GM21390 (cell line): ENCODE results near the gene USF1.
"Not testable (repeated sequence)": the region's sequence is repeated elsewhere in the genome, so short reads cannot be mapped to it uniquely, and the experiment has no call there.

ENCODE experiments used
- ATAC-seq: cut with Tn5 transposase; IDR thresholded peaks from one replicate; pipeline ENCODE4 v1.9.1; 2021; ENCODE audit not compliant: unreplicated experiment

Gene USF1

DNA sequence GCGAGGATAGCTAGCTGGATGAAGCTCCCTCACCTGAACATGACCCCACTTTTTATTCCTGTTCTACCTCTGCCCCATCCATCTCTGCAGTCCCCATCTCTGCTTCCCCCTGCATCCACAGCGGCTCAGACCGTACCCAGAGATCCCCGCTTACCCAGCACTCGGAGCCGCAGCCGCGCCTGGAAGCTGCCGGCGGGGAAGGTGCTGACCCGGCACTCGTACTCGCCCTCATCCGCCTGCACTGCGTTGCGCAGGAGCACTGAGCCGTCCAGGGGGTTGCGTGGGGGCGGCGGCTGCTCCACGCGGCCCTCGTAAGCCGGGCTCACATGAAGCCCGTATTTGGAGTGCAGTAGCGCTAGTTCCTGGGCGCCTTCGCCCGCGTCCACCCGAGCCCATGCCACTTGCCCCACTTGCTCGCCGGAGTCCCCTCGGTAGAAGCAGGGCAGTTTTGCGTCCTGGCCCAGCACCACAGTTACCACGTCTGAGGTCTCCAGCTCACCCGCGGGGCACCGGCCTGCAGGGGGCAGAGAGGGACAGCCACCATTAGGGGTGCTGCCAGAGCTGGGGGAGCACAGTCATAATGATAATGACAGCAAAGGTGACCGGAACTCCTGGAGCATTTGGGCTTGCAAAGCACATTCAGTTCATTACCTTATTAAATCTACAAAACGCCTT, 33.8 kb upstream of the USF1 start:
- ATAC-seq = no peak

DNA sequence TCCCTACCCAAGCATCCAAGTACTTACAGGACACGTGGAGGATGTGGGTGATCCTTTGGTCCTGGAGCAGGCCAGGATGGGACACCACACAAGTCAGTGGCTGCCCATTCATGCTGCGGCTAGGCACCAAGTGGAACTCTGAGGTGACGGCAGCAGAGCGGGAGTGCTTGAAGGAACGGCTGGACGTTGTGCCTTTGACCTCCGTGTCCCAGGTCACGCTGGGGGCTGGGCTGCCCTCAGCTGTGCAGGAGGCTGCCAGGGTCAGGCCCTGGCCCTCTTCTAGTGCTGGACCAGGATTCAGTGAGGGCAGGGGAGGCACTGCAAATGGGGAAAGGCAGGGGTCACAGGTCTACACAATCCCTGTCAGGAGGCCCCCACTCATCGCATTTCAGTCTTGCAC, 31.6 kb upstream of the USF1 start:
- ATAC-seq = no peak

DNA sequence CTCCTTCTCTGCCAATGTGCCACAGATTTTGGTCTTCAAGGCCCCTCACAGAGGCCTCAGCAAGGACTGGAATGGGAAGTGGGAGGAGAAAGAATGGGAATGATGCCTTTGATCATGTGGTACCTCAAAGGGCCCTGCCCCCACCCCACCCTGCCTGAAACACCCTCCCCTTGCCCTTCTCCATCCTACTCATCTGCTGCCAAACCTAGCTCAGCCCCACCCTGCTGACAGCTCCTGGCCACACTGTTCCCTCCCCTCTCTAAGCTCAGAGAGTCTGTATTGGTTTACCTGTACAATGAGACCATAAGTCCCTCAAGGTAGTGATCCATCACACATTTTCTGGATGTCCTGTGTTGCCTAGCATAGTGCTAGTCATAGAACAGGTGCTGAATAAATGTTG, 30.6 kb upstream of the USF1 start:
- no peak for ATAC-seq

DNA sequence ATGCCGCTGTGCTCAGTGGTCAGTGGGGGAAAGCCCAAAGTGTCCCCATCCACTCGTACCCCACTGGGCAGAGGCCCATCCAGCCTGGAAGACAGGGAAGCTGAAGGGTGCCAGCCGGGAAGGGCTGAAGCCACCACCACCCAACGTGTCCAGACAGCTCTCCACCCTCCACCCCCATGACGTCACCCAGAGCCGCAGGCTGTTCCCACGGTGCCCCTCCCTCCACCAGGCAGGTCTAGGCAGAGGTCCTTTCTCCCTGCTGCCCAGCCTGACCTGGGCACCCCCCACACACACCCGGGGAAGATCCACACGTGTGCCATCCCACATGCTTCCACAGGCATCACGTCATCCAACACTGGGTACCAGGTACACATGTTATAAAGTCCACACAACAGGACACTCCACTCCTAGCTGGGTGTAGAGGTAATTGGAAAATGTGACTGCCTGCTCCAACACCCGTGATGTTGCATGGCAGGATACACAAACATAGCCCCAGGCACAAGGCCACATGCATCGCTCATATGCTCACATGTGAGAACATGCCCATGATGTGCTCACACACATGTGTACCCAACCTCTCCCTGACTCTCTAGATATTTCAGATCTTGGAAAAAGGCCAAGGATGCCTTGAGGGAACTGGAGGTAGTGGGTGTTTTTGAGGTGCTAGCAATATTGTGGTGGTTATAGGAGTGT, 29.0 kb upstream of the USF1 start:
- ATAC-seq = no peak

- no peak for ATAC-seq
These were observed 27.8 kb upstream of the USF1 start for GRCh38 chr1:161073474-161074121.

- no peak for ATAC-seq
These were observed 27.1 kb upstream of the USF1 start for GRCh38 chr1:161072751-161073449.

DNA sequence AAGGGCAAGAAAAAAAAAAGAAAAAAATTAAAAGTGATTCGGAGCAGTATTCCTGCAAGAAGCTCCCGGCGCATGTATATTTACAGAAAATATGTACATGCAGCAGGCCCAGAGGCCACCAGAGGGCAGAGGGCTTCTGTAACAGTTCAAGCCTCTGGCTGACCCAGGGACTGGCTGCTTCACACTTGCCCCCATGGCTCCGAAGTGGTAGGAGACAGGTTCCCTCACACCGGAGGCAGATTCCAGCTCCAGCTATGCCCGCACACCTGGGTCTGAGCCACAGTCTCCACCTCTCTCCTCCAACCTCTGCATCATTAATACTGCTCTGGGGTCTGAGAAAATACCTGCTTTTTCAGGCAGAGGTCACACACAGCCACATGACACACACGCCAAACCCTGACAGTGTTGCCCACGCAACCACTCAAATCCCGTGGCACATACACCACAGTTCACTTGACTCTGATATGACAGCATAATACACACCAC, 26.2 kb upstream of the USF1 start:
- no peak for ATAC-seq

DNA sequence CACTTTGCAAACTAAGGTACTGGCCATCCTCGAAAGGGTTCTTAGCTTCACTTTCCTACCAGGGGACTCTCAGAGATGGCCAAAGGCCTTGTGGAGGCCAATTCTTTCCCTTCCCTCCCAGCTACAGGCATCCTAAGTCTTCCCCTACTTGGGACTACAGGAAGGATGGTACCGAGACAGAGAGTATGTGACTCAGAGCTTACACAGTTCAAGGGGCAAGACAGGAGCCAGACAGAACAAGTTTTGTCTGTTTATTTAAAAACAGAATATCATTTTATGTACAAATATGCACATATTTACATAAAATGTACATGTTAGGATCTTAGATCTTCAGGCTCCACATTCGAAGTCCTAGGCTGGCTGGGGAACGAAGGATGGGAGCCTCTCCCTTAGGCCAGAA, 25.0 kb upstream of the USF1 start:
- ATAC-seq = no peak

GRCh38 chr1:161069731-161070270, 24.0 kb upstream of the USF1 start, which contains the start of gene ARHGAP30:
Gene ARHGAP30 (minus strand): TSS chr1:161069891. CDS start chr1:161069624, 267 bp downstream.
- ATAC-seq = peak; percentile 81

DNA sequence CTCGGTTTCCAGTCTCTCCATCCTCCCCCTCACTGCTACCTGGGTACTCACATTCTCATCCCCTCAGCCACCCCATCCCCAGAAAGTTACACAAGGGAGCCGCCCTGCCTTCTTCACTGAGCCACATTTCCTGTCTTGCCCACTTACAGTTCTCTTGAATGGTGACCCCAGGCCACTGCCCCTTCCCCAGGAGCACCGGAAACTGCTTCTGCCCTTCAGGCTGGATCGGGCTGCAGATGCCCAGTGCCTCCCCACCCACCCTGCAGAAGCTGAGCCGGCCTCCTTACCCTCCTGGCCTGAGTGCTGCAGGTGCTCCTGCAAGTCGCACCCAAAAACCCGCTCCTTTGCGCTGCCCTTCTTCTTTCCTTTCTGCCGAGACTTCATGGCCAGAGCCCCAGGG, 23.5 kb upstream of the USF1 start:
- ATAC-seq = no peak

DNA sequence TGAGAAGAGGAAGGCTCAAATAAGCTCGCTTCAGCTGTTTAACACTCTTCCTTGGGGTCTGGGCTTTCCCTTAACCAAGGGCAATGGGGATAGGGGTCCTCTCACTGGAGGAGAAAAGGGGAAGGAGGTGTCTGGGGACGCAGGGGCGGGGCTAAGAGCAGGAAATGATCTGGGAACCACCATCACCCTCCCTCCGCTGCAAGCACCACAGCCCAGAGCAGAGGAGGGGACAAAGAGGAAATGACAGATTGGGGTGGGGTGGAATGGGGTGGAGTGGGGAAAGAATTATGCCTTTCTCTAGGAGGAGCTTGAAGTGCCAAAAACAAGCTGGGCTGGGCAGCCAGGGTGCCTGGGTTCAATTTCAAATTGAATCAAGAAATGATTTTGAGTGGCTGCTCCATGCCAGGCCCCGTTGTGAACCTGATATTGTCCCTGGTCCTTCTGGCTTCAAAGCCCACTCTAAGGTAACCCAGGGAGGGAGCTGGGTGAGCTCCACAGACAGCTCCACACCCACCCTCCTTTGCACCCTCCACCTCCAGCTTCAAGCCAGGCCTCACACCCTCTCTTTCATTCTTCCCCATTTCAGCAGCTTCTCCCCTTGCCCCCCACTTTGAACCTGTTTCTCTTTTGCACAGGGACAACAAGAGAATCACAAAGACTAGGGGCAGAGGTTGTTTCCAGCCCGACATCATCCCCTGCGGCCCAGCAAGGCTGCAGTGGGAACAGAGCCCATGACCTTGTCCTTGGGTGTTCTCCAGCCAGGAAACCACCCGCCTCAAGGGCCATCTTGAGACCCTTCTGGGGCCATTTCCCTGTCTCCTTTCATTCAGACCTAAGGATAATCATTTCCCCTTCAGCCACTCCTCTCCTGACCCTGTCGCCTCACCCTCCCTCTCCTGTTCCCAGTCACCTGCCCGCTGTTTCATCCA, 22.8 kb upstream of the USF1 start:
- peak; percentile 57 for ATAC-seq

DNA sequence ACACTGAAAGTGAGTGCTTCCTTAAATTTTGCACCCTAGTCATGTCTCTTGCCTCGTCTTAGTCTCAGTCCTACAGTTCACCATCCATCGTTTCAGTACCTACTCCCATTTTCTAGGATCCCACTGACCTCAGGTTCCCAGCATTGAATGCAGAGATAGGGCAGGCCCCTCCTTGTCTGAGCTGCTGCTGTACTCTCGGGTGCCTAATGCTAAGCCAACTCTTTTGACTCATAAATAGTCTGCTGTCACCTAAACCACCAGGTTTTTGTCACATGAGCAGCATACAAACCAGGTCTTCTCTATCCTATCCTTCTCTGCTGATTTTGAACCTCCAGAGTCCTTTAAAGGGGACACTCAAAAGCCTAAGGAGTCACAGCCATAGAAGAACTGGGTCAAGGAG, 20.9 kb upstream of the USF1 start:
- ATAC-seq = no peak

DNA sequence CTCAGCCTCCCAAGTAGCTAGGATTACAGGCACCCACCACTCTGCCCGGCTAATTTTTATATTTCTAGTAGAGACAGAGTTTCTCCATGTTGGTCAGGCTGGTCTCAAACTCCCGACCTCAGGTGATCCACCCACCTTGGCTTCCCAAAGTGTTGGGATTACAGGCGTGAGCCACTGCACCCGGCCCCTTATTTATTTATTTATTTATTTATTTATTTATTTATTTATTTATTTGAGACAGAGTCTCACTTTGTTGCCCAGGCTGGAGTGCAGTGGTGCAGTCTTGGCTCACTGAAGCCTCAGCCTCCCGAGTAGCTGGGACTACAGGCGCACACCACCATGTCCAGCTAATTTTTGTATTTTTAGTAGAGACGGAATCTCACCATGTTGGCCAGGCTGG, 19.9 kb upstream of the USF1 start:
- ATAC-seq = not testable (repeated sequence)

- not testable (repeated sequence) for ATAC-seq
These were observed 18.2 kb upstream of the USF1 start for GRCh38 chr1:161063936-161064335.

DNA sequence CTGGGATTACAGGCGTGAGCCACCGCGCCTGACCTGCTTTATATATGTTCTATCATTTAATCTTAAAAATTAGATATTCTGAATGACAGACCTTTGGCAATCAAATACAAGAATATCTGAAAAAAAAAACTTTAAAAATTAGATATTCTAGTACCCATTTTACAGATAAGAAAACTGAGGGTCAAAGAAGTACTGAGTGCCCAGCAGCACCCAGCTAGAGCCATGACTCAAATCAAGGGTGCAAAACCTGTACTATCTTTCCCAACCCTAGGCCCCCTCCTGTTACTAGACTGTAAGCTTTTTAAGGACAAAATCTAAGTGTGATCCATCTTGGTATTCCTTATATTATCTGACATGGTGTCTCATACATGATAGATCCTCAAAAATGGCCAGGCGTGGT, 15.6 kb upstream of the USF1 start:
- no peak for ATAC-seq

GRCh38 chr1:161059293-161059692, 13.5 kb upstream of the USF1 start:
- ATAC-seq = no peak

GRCh38 chr1:161054805-161055204, 9.0 kb upstream of the USF1 start:
- ATAC-seq = no peak

- ATAC-seq = no peak
These were observed 8.5 kb upstream of the USF1 start for GRCh38 chr1:161054232-161054631.

DNA sequence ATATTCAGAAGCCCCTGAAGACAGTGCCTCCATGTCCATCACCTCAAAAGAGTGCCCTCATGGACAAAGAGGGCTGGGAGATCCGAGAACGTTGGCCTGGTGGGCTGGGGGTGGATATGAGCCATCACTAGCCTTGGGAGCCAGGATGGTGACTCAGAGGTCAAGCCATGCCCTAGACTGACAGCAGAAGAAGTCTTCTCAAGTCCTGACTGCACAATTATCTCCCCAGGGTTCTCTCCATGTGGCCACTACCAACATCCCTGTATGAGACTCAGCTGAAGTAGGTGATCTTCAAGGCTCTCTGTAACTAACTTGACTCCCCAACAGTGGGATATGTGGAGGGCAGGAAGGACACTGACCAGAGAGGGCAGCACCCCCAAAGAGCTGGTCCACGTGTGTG, 7.1 kb upstream of the USF1 start:
- ATAC-seq = no peak

- no peak for ATAC-seq
These were observed 5.4 kb upstream of the USF1 start for GRCh38 chr1:161051219-161051618.
